ENCODE data around the gene GALK2.

Gene GALK2

GRCh38 chr15:49313650-49314049 is 143.6 kb downstream of the GALK2 start:
- Histone ChIP-seq H3K79me2 (ENCODE audit: low read length) (no peaks in the 10 kb centered on the region; the same call in 1 of the 2 replicates), H3K27me3 (replicated peaks; ENCODE audit: insufficient read depth, low read length) (no peaks in the 10 kb centered on the region), H3K36me3 (replicated peaks; ENCODE audit: insufficient read depth, low read length) (no peaks in the 10 kb centered on the region), H4K20me1 (ENCODE audit: insufficient read depth, low read length) (no peaks in the 10 kb centered on the region), H3K9me2 (replicated peaks; ENCODE audit: insufficient read depth, low read length) (no peaks in the 10 kb centered on the region), H3K9me3 (replicated peaks; ENCODE audit: insufficient read depth, low read length) (no peaks in the 10 kb centered on the region), H3K27ac (ENCODE audit: low read length) (no peak overlapping the region), H3K4me2 (ENCODE audit: low read depth, low read length) (no peak overlapping the region), H3K4me1 (ENCODE audit: low read length) (no peaks in the 10 kb centered on the region), H2AFZ (ENCODE audit: low read length) (no peak overlapping the region), H3K4me3 (ENCODE audit: low read length) (no peak overlapping the region), H3F3A (ENCODE audit: insufficient read depth, low read length) (no peaks in the 10 kb centered on the region), H3K9ac (ENCODE audit: low read length) (no peak overlapping the region)
- DNase-seq, result no peak
- TF ChIP-seq CTCF (IDR thresholded peaks at IDR 0.05; ENCODE audit: low read length), result no peak
- no peak for TF ChIP-seq EZH2 (optimal IDR thresholded peaks at IDR 0.05; ENCODE audit: low read depth, low read length)

GRCh38 chr15:49314716-49315115 is 144.7 kb downstream of the GALK2 start:
- Histone ChIP-seq H4K20me1 (ENCODE audit: insufficient read depth, low read length) (no peaks in the 10 kb centered on the region), H3K79me2 (ENCODE audit: low read length) (no peaks in the 10 kb centered on the region; the same call in 1 of the 2 replicates), H3K27me3 (replicated peaks; ENCODE audit: insufficient read depth, low read length) (no peaks in the 10 kb centered on the region), H3K9ac (ENCODE audit: low read length) (no peak overlapping the region), H3K36me3 (replicated peaks; ENCODE audit: insufficient read depth, low read length) (no peaks in the 10 kb centered on the region), H3K4me3 (ENCODE audit: low read length) (no peak overlapping the region), H3K4me2 (ENCODE audit: low read depth, low read length) (no peak overlapping the region), H3K9me2 (replicated peaks; ENCODE audit: insufficient read depth, low read length) (no peaks in the 10 kb centered on the region), H3K9me3 (replicated peaks; ENCODE audit: insufficient read depth, low read length) (no peaks in the 10 kb centered on the region), H2AFZ (ENCODE audit: low read length) (no peak overlapping the region), H3K4me1 (ENCODE audit: low read length) (no peaks in the 10 kb centered on the region), H3F3A (ENCODE audit: insufficient read depth, low read length) (no peaks in the 10 kb centered on the region), H3K27ac (ENCODE audit: low read length) (no peak overlapping the region)
- DNase-seq, result no peak
- TF ChIP-seq EZH2 (optimal IDR thresholded peaks at IDR 0.05; ENCODE audit: low read depth, low read length), result no peak
- TF ChIP-seq CTCF (IDR thresholded peaks at IDR 0.05; ENCODE audit: low read length), result no peak
- TF ChIP-seq EZH2phosphoT487 (IDR thresholded peaks at IDR 0.05; ENCODE audit: low read length), result no peak

- Histone ChIP-seq H3F3A (ENCODE audit: insufficient read depth, low read length) (no peaks in the 10 kb centered on the region), H2AFZ (ENCODE audit: low read length) (no peak overlapping the region), H4K20me1 (ENCODE audit: insufficient read depth, low read length) (no peaks in the 10 kb centered on the region), H3K79me2 (ENCODE audit: low read length) (no peaks in the 10 kb centered on the region; the same call in 1 of the 2 replicates), H3K9me3 (replicated peaks; ENCODE audit: insufficient read depth, low read length) (no peaks in the 10 kb centered on the region), H3K4me3 (ENCODE audit: low read length) (no peak overlapping the region), H3K27ac (ENCODE audit: low read length) (no peak overlapping the region), H3K4me2 (ENCODE audit: low read depth, low read length) (no peak overlapping the region), H3K36me3 (replicated peaks; ENCODE audit: insufficient read depth, low read length) (no peaks in the 10 kb centered on the region), H3K9ac (ENCODE audit: low read length) (no peak overlapping the region), H3K4me1 (ENCODE audit: low read length) (no peaks in the 10 kb centered on the region), H3K27me3 (replicated peaks; ENCODE audit: insufficient read depth, low read length) (no peaks in the 10 kb centered on the region), H3K9me2 (replicated peaks; ENCODE audit: insufficient read depth, low read length) (no peaks in the 10 kb centered on the region)
- TF ChIP-seq EZH2phosphoT487 (IDR thresholded peaks at IDR 0.05; ENCODE audit: low read length) (no peak), CTCF (IDR thresholded peaks at IDR 0.05; ENCODE audit: low read length) (no peak), EZH2 (optimal IDR thresholded peaks at IDR 0.05; ENCODE audit: low read depth, low read length) (no peak)
- no peak for DNase-seq
Observed at GRCh38 chr15:49315391-49315823, 145.4 kb downstream of the GALK2 start.

All from MM.1S (cell line).